PFSK-1 (cell line): ENCODE measurements around the gene KCNN4.

Experiments
- FOXP2 ChIP-seq: optimal IDR thresholded peaks from 2 replicates; pipeline ENCODE3; 2011; ENCODE audit warnings: borderline replicate concordance, control low read depth, inconsistent platforms; ENCODE audit not compliant: insufficient read depth; ENCODE audit errors: extremely low read length, extremely low read depth
- POLR2AphosphoS5 ChIP-seq: IDR thresholded peaks from 2 replicates; pipeline ENCODE4 v1.6.1; 2012; ENCODE audit warnings: low read depth, mild to moderate bottlenecking, control low read depth, low read length, moderate library complexity
- REST ChIP-seq, 2 experiments: IDR thresholded peaks; 2 replicates each; pipeline versions ENCODE4 v1.6.1 to v1.8.0; 2011 to 2012; ENCODE audit warnings: low read depth in 2 of 2, low read length in 2 of 2, control low read depth in 1 of 2, inconsistent platforms in 1 of 2, mild to moderate bottlenecking in 1 of 2, moderate library complexity in 1 of 2; ENCODE audit not compliant: insufficient read depth in 1 of 2
- TAF1 ChIP-seq: IDR thresholded peaks from 2 replicates; pipeline ENCODE4 v1.6.1; 2012; ENCODE audit warnings: low read length, control low read depth, borderline replicate concordance; ENCODE audit not compliant: insufficient read depth

GRCh38 chr19:43738780-43739211 lies 42.0 kb downstream of the KCNN4 start:
- no peak for TF ChIP-seq REST (IDR thresholded peaks at IDR 0.05; ENCODE audit: insufficient read depth in 1 of 2, low read depth in 2 of 2, low read length in 2 of 2)
- no peak for TF ChIP-seq POLR2AphosphoS5
- no peak for TF ChIP-seq TAF1
- no peak for TF ChIP-seq FOXP2
